Lung (tissue), 12 donors: ENCODE data around the gene CSF1. TPM values are rescaled to one million over a fixed set of nuclear protein-coding genes. Genes with fewer than 3 reads are reported as not detected.
"Not testable (repeated sequence)": the region's sequence is repeated elsewhere in the genome, so short reads cannot be mapped to it uniquely, and the experiment has no call there.

Experiments
- ATAC-seq: fragments of 200-7000 bp; cut with Tn5 transposase; one replicate; pipeline ENCODE4 v1.9.1; 2020; ENCODE audit warnings: moderate number of reproducible peaks; ENCODE audit not compliant: insufficient read depth, low FRiP score
- DNase-seq, 3 donors: peaks; one replicate each; pipeline ENCODE4 v3.0.0-alpha.2; 2013 to 2017
- H3K27ac ChIP-seq, 2 donors: one replicate each; pipeline ENCODE4 v1.5.1; 2013; ENCODE audit warnings: mild to moderate bottlenecking in 2 of 2, moderate library complexity in 2 of 2, control low read depth in 1 of 2, inconsistent platforms in 1 of 2, low read depth in 1 of 2, low read length in 1 of 2
- H3K27me3 ChIP-seq, 3 donors: one replicate each; pipeline ENCODE4 v1.5.1; 2013; ENCODE audit warnings: low read length in 2 of 3; ENCODE audit not compliant: control insufficient read depth in 3 of 3, insufficient read depth in 3 of 3
- H3K36me3 ChIP-seq, 4 donors: one replicate each; pipeline ENCODE4 v1.5.1; 2013; ENCODE audit warnings: low read length in 4 of 4, mild to moderate bottlenecking in 1 of 4, moderate library complexity in 1 of 4; ENCODE audit not compliant: control insufficient read depth in 4 of 4, insufficient read depth in 4 of 4
- H3K4me1 ChIP-seq, 5 donors: one replicate each; pipeline ENCODE4 v1.5.1; 2013; ENCODE audit warnings: low read length in 5 of 5, mild to moderate bottlenecking in 2 of 5, moderate library complexity in 1 of 5; ENCODE audit not compliant: control insufficient read depth in 5 of 5, insufficient read depth in 5 of 5
- H3K4me3 ChIP-seq: one replicate; pipeline ENCODE4 v1.5.1; 2013; ENCODE audit warnings: mild to moderate bottlenecking, control low read depth, moderate library complexity
- H3K9ac ChIP-seq, 2 donors: one replicate each; pipeline ENCODE4 v1.5.1; 2013; ENCODE audit warnings: low read length in 2 of 2, control low read depth in 1 of 2; ENCODE audit not compliant: insufficient read depth in 1 of 2
- H3K9me3 ChIP-seq, 4 donors: one replicate each; pipeline ENCODE4 v1.5.1; 2013; ENCODE audit warnings: low read length in 3 of 4, mild to moderate bottlenecking in 1 of 4, moderate library complexity in 1 of 4; ENCODE audit not compliant: control insufficient read depth in 4 of 4, insufficient read depth in 3 of 4
- WGBS, 2 donors: extraction: QIAGEN DNeasy Blood & Tissue Kit; methylation state at CpG; one replicate each; pipeline ENCODE4 v1.1.7; 2013; 5-methylcytosine and 5-hydroxymethylcytosine counted together
- polyA plus RNA-seq, 2 donors: library from polyadenylated mRNA; stranded (reverse); fragments of 200-250 nt; gene quantifications; one replicate each; pipeline ENCODE4 v1.2.1, GENCODE V29; 2013
- total RNA-seq, 2 donors: library from RNA; depleted of rRNA in 1 of 2; stranded (reverse); fragments of >200 nt in 1 of 2; gene quantifications; one replicate each; pipeline ENCODE4 v1.2.1, GENCODE V29; 2014 to 2021
- TF ChIP-seq, protein P1 (sequence below): IDR thresholded peaks from 2 replicates; pipeline ENCODE4 v1.5.1; 2012; ENCODE audit warnings: mild to moderate bottlenecking; ENCODE audit errors: control extremely low read depth, extremely low read depth
- donor health status: control.
- donor health status: control.
- donor health status: Bipolar disorder and iron deficiency.
- donor health status: healthy.
- donor health status: DM: yes; HTN: yes; CAD: no.

The CSF1 gene
- total and polyA plus RNA-seq, 4 donors = 13.5 to 65.3 (median 28.5) TPM

GRCh38 chr1:109917768-109918606, 7.3 kb downstream of the CSF1 start:
- peaks cover 13 to 56% (median 17%) of the 10 kb centered on the region in 4 donors for H3K36me3 ChIP-seq
- ATAC-seq (no peak), DNase-seq (no peak)
- TF ChIP-seq, protein P1, sequence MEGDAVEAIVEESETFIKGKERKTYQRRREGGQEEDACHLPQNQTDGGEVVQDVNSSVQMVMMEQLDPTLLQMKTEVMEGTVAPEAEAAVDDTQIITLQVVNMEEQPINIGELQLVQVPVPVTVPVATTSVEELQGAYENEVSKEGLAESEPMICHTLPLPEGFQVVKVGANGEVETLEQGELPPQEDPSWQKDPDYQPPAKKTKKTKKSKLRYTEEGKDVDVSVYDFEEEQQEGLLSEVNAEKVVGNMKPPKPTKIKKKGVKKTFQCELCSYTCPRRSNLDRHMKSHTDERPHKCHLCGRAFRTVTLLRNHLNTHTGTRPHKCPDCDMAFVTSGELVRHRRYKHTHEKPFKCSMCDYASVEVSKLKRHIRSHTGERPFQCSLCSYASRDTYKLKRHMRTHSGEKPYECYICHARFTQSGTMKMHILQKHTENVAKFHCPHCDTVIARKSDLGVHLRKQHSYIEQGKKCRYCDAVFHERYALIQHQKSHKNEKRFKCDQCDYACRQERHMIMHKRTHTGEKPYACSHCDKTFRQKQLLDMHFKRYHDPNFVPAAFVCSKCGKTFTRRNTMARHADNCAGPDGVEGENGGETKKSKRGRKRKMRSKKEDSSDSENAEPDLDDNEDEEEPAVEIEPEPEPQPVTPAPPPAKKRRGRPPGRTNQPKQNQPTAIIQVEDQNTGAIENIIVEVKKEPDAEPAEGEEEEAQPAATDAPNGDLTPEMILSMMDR = no peak
- peaks cover 0 to 22% (median 0%) of the 10 kb centered on the region in 5 donors for H3K4me1 ChIP-seq
- no peaks in the 10 kb centered on the region for H3K27me3 ChIP-seq
- no peak overlapping the region for H3K27ac ChIP-seq
- H3K9ac ChIP-seq = no peak overlapping the region
- 78 to 81% methylated on average over 6 of the region's 6 CpGs for WGBS, 2 donors
- no peak overlapping the region for H3K4me3 ChIP-seq
- H3K9me3 ChIP-seq = no peaks in the 10 kb centered on the region

GRCh38 chr1:109918671-109919070, 8.0 kb downstream of the CSF1 start:
- Histone ChIP-seq H3K4me3 (no peak overlapping the region), H3K27me3 (no peaks in the 10 kb centered on the region), H3K9ac (no peak overlapping the region), H3K9me3 (no peaks in the 10 kb centered on the region), H3K27ac (peak overlapping the region in 1 of 2 donors; percentile 4), H3K4me1 (peaks cover 0 to 16% (median 0%) of the 10 kb centered on the region in 5 donors), H3K36me3 (peaks cover 13 to 62% (median 18%) of the 10 kb centered on the region in 4 donors)
- 93 to 95% methylated on average over 7 of the region's 7 CpGs for WGBS, 2 donors
- TF ChIP-seq, protein P1 = no peak
- no peak for DNase-seq
- no peak for ATAC-seq

DNA sequence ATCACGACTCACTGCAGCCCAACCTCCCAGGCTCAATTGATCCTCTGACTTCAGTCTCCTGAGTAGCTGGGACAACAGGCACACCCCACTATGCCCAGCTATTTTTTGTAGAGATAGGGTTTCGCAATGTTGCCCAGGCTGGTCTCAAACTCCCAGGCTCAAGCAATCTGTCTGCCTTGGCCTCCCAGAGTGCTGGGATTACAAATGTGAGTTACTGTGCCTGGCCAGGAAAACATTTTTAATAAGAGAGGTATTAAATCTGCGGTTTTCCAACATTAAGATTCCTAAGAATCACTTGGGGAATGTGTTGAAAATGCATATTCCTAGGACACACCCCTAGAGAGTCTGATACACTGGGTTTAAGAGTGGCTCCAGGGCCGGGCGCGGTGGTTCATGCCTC, 8.7 kb downstream of the CSF1 start:
- no peak overlapping the region for H3K9ac ChIP-seq
- no peak for DNase-seq
- TF ChIP-seq, protein P1 = no peak
- no peak for ATAC-seq
- no peak overlapping the region for H3K4me3 ChIP-seq
- no peak overlapping the region for H3K27ac ChIP-seq
- H3K27me3 ChIP-seq = no peaks in the 10 kb centered on the region
- whole genome bisulfite sequencing, 2 donors = 89 to 94% methylated on average over 6 of the region's 6 CpGs
- H3K9me3 ChIP-seq = no peaks in the 10 kb centered on the region
- peaks cover 13 to 66% (median 18%) of the 10 kb centered on the region in 4 donors for H3K36me3 ChIP-seq
- peaks cover 0 to 11% (median 0%) of the 10 kb centered on the region in 5 donors for H3K4me1 ChIP-seq

- not testable (repeated sequence) for H3K4me3 ChIP-seq, DNase-seq, H3K4me1 ChIP-seq, H3K9ac ChIP-seq, H3K27ac ChIP-seq, H3K27me3 ChIP-seq, ATAC-seq, H3K9me3 ChIP-seq
- peaks cover 13 to 76% (median 20%) of the 10 kb centered on the region in 4 donors for H3K36me3 ChIP-seq
- 93 to 96% methylated on average over 10 of the region's 10 CpGs for WGBS, 2 donors
These were observed 9.7 kb downstream of the CSF1 start for GRCh38 chr1:109920391-109920790.
